ENCODE data around the gene C19orf73. TPM values are rescaled to one million over a fixed set of nuclear protein-coding genes. Genes with fewer than 3 reads are reported as not detected.
A peak's percentile ranks its signal among the peaks of the same experiment; 100 is the strongest.

C19orf73 gene
- total and polyA plus RNA-seq, 9 of the 15 experiments (the other 6 are each of a cell fraction or from before 2014, with no cell fraction given) = 0.08 to 7.4 (median 1.4) TPM

DNA sequence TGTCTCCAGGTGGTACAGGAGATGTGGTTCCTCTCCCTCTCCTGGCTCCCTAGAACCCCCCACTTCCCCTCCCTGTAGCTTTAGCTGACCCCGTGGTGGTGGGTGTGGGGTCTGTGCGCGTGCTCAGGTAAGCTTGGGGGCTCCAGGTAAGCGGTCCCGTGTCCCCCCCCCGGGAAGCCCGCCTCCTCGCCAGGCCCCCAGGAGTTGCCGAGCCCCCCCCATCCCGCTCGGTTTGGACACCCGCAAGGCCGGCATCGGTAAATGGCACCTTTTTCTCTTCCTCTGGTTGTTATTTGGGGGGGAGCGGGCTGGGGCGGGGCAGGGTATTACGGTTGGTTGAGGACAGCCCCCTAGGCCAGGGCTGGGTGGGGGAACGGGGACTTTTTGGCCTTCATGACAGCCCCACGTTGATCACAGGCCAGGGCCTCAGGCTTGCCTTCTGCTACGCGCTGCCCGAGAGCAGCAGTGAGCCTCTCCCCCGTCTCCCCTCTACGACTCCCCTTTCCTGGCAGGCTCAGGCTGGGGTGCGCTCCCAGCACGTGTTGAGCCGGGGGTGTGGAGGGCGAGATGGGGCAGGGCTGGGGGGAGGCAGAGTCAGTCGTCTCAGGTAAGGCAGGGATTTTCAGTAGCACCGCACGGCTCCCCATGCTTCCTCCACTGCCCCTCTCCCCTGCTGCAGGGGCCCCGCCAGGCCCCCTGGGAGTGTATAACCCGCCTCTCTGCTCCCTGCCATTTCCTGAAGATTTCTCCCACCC is 15.4 kb downstream of the C19orf73 start:
- peaks cover 25% of the 10 kb centered on the region for H3K79me2 ChIP-seq (ENCODE audit: control insufficient read depth, insufficient read depth, low read length)
- H3K27ac ChIP-seq (ENCODE audit: extremely low read depth, low read depth, low read length) = no peak overlapping the region
- peaks cover 98% of the 10 kb centered on the region for H3K36me3 ChIP-seq (ENCODE audit: control insufficient read depth, insufficient read depth, low read length)
- no TSS peak for BruUV-seq (replicated peaks)
- no peak overlapping the region for H3K4me2 ChIP-seq (ENCODE audit: insufficient read depth, low read length)
- peaks cover 17% of the 10 kb centered on the region for H4K20me1 ChIP-seq (replicated peaks; ENCODE audit: control insufficient read depth, insufficient read depth, low read length)
- peak in 1 of 4 experiments; percentile 19 for DNase-seq (ENCODE audit: extremely low read depth in 1 of 4, low spot score in 3 of 4)
- no peak overlapping the region for H3K4me3 ChIP-seq
- ChIA-PET POLR2A (interaction anchor here (0.7 to 1.1 kb wide), 2 partner anchors 10 to 105 kb away, joined by 3 read pairs; partner anchors contain the start of gene LIN7B), CTCF (ENCODE audit: low intra/inter-chr PET ratio) (no interaction called here)
- H3K9me3 ChIP-seq (replicated peaks; ENCODE audit: control insufficient read depth, insufficient read depth, low read depth, low read length) = no peaks in the 10 kb centered on the region
- intact Hi-C loops (cut with micrococcal nuclease) = no loop called here
- no peaks in the 10 kb centered on the region for H3K27me3 ChIP-seq (ENCODE audit: control insufficient read depth in 2 of 2, insufficient read depth in 2 of 2, low read length in 2 of 2)
- H3K9me1 ChIP-seq (ENCODE audit: control insufficient read depth, insufficient read depth, low read length) = peaks cover 11% of the 10 kb centered on the region
- 85% methylated on average over 9 of the region's 33 CpGs for WGBS (ENCODE audit: insufficient coverage, low coverage, missing lambda C conversion rate)
- FAIRE-seq = no peak
- peaks cover 0 to 48% of the 10 kb centered on the region in 2 experiments; a peak in 3 of 5 replicates for H3K4me1 ChIP-seq (replicated peaks in 1 of 2; ENCODE audit: control insufficient read depth in 2 of 2, insufficient read depth in 2 of 2, low read length in 2 of 2)
- no peak overlapping the region for H2AFZ ChIP-seq (ENCODE audit: low read depth, low read length)
- H3K9ac ChIP-seq (ENCODE audit: insufficient read depth in 1 of 2, low read depth in 2 of 2, low read length in 2 of 2) = peak overlapping the region in 1 of 2 experiments; percentile 39; a peak in 1 of 4 replicates
- no peak for ATAC-seq
- in situ Hi-C loops (cut with MboI) = no loop called here
- TF ChIP-seq ZFP36 (IDR thresholded peaks at IDR 0.05; ENCODE audit: low read depth, low read length, partially characterized antibody) = no peak
- TF ChIP-seq ZNF740 (CRISPR knock-in tag; IDR thresholded peaks at IDR 0.05) = no peak
- 0 out of 4 replicates have a peak, but pooled peaks of 1 of the 2 experiments have one; percentile 33 for TF ChIP-seq ZNF740 (tag; IDR thresholded peaks at IDR 0.05)
- no peak for TF ChIP-seq ZC3H11A (IDR thresholded peaks at IDR 0.05; ENCODE audit: low read depth, low read length)
- TF ChIP-seq, protein P1, sequence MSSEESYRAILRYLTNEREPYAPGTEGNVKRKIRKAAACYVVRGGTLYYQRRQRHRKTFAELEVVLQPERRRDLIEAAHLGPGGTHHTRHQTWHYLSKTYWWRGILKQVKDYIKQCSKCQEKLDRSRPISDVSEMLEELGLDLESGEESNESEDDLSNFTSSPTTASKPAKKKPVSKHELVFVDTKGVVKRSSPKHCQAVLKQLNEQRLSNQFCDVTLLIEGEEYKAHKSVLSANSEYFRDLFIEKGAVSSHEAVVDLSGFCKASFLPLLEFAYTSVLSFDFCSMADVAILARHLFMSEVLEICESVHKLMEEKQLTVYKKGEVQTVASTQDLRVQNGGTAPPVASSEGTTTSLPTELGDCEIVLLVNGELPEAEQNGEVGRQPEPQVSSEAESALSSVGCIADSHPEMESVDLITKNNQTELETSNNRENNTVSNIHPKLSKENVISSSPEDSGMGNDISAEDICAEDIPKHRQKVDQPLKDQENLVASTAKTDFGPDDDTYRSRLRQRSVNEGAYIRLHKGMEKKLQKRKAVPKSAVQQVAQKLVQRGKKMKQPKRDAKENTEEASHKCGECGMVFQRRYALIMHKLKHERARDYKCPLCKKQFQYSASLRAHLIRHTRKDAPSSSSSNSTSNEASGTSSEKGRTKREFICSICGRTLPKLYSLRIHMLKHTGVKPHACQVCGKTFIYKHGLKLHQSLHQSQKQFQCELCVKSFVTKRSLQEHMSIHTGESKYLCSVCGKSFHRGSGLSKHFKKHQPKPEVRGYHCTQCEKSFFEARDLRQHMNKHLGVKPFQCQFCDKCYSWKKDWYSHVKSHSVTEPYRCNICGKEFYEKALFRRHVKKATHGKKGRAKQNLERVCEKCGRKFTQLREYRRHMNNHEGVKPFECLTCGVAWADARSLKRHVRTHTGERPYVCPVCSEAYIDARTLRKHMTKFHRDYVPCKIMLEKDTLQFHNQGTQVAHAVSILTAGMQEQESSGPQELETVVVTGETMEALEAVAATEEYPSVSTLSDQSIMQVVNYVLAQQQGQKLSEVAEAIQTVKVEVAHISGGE (CRISPR knock-in tag; IDR thresholded peaks at IDR 0.05) = no peak
- peak; percentile 1 for TF ChIP-seq RBM22 (IDR thresholded peaks at IDR 0.05; ENCODE audit: low read depth, low read length, poor library complexity, severe bottlenecking)
- no peak for TF ChIP-seq ARID2 (IDR thresholded peaks at IDR 0.05)
- TF ChIP-seq, protein P2, sequence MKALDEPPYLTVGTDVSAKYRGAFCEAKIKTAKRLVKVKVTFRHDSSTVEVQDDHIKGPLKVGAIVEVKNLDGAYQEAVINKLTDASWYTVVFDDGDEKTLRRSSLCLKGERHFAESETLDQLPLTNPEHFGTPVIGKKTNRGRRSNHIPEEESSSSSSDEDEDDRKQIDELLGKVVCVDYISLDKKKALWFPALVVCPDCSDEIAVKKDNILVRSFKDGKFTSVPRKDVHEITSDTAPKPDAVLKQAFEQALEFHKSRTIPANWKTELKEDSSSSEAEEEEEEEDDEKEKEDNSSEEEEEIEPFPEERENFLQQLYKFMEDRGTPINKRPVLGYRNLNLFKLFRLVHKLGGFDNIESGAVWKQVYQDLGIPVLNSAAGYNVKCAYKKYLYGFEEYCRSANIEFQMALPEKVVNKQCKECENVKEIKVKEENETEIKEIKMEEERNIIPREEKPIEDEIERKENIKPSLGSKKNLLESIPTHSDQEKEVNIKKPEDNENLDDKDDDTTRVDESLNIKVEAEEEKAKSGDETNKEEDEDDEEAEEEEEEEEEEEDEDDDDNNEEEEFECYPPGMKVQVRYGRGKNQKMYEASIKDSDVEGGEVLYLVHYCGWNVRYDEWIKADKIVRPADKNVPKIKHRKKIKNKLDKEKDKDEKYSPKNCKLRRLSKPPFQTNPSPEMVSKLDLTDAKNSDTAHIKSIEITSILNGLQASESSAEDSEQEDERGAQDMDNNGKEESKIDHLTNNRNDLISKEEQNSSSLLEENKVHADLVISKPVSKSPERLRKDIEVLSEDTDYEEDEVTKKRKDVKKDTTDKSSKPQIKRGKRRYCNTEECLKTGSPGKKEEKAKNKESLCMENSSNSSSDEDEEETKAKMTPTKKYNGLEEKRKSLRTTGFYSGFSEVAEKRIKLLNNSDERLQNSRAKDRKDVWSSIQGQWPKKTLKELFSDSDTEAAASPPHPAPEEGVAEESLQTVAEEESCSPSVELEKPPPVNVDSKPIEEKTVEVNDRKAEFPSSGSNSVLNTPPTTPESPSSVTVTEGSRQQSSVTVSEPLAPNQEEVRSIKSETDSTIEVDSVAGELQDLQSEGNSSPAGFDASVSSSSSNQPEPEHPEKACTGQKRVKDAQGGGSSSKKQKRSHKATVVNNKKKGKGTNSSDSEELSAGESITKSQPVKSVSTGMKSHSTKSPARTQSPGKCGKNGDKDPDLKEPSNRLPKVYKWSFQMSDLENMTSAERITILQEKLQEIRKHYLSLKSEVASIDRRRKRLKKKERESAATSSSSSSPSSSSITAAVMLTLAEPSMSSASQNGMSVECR (CRISPR knock-in tag; IDR thresholded peaks at IDR 0.05) = no peak
- TF ChIP-seq RBFOX2 (IDR thresholded peaks at IDR 0.05; ENCODE audit: low read depth, low read length) = peak; percentile 41

Measured in K562 (cell line).